ENCODE data around the gene FAM180A.
"Not testable (repeated sequence)": the region's sequence is repeated elsewhere in the genome, so short reads cannot be mapped to it uniquely, and the experiment has no call there.

FAM180A gene

DNA sequence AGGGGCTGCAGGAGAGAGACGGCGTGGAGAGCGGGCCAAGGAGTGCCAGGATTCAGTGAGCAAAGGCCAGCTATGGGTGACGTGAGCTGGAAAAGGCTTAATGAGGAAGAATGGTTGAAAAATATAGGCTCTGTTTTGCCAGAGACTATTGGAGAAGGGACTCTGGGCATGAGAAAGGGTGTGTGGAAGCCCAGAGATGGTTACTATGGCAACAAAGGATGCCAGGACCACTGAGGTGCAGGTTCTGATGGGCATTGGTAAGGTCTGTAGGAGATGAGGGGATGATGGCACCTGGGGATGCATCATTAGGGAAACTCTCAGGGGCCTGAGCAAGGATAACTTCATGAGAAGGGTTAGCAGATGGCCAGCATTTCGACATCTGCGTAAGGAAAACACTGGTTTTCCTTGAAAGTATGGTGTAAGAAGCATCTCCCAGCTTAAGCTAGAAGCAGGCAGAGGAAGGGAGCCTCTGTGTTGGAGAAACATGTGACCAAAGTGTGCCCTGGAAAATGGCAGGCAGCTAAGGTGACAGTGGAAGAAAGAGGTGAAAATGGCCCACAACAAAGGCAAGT, 21.6 kb upstream of the FAM180A start:
- DNase-seq: no peak

DNA sequence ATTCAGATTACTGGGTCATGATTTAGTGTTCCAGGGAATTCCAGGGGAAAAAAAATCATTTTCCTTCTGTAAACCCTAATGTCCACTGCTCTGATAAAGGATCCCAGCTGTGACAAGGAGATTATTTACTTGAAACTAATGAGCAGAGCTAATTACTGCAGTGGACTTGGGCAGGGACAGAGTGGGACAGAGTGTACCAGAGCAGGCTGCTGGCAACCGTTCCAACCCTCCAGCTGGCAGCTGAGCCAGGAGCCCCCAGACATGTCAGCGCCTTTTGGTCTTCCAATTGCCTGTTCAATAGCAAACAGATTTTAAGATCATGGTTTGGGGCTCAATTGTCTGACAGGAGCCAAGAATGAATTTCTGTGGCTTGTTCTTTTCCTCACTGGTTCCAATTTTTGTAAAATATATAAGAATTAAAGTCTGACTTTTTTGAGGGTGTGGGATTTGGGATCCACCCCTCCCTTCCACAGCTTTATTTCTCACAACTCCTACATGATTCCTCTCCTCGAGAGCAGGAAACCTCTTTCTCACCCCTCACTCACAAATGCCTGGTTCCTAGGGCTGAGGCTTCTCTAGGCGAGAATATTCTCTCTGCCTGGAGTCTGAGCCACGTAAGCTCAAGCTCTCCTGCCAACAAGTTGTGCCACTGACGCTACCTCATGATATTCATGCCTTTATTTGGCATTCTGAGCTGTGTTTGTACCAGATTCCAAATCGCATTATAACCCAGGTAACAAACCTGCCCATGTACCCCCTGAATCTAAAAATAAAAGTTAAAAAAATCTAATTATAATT, 20.6 kb upstream of the FAM180A start:
- no peak for DNase-seq

GRCh38 chr7:135768467-135768866, 19.9 kb upstream of the FAM180A start:
- no peak for DNase-seq

- DNase-seq: no peak
These were observed 19.5 kb upstream of the FAM180A start for GRCh38 chr7:135768064-135768463.

GRCh38 chr7:135763261-135763660, 14.6 kb upstream of the FAM180A start:
- no peak for DNase-seq

DNA sequence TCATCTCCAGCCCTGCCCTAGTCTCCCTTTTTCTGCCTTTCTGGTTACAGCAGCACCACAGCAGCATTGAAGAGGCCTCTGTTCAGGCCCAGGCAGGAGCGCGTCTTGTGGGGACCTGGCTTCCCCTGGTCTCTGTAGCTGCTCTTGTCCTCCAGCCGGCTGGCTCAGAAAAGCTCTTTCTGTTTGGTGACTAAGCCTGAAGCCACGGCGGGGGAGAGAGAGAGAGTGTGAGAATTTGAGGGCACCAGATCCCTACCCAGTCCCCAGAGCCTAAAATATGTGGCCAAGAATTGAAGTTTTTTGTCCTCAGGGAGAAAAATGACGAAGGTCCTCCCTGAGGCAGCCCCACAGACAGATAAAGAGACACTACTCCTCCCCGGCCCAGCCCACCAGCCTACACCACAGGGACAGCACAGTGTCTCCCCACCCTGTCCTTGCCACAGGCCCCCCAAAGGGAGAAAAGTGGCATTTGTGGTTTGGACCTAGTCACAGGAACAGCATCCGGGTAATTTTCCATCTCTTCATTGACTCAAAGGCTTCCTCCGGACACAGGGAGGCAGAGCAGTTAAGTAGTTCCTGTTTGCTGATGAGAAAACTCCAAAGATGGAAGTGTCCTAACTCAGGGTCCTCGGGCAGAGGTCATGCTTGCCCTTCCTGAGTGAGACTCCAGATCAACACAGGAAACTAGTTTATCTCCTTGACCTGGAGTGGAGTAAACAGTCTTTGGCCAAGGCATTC, 13.3 kb upstream of the FAM180A start:
- DNase-seq: no peak

GRCh38 chr7:135759532-135759931, 10.9 kb upstream of the FAM180A start:
- no peak for DNase-seq

DNA sequence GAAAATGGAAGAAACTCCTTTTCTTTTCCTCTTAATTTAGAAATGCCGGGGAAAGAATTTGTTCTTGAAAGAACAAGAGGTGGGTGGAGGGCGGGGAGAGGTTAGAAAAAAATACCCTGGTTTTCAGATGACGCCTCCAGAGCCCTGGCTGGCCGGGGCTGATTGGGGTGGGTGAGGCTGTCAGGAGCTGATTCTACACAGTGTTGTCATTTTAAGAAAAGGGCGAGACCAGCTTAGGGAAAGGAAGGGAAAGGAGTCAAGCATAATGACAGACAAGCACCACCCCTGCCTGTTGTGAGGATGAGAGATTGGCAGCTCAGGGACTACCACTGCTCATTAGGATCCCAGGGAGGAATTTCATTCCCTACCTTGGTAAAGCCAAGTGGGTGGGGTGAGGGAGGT, 9.9 kb upstream of the FAM180A start:
- DNase-seq: no peak

DNA sequence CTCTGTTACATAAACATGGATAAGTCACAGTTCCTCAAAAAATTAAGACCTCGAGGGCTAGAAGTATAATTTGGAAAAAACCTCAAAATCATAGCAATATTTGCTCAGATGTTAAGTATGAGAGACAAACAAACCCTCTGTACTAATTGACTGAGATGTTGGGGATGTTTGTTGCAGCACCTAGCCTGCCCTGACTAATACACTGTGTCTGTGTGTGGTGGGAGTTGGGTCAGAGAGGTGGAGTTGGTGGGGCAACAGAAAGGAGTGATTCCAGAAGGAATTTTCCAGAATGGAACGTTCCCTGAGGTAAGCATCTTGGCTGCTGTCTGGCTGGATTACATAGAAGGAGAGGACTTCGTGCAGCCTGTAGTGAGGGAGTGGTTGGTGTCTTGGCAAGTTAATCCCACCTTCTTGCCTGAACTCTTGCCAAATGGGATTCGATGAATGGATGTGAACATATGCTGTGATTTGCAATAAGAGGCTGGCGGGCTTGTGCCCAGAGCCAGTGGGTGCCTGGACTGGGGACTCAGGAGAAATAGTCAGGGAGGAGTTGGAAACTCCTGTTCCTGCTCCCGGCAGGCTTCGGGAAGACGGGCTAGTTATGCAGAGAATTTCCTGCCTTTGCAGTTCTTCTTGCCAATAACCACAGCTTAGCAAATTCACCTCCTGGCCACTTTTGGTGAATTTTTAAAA, 9.3 kb upstream of the FAM180A start:
- DNase-seq: no peak

- DNase-seq: no peak
These were observed 7.6 kb upstream of the FAM180A start for GRCh38 chr7:135756191-135756590.

DNA sequence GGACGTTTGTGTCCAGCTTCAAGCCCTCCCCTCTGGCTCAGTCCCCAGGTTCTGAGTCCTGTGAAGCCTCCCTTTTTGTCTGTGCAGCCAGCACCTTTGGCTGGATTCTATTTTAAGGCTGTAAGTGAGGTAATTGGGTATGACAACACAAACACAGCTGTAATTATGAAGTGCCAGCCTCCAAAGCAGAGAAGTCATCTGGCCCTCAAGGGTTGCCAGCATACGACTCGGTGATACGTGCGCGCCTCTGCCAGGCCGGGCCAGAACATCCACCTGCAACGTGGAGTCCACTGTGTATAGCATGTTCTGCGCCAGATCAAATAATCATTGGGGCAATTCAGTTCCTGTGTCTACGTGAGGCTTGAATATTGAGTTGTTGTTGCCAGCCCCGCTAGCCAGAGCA, 6.7 kb upstream of the FAM180A start:
- no peak for DNase-seq

GRCh38 chr7:135753616-135754413, 5.2 kb upstream of the FAM180A start:
- no peak for DNase-seq

DNA sequence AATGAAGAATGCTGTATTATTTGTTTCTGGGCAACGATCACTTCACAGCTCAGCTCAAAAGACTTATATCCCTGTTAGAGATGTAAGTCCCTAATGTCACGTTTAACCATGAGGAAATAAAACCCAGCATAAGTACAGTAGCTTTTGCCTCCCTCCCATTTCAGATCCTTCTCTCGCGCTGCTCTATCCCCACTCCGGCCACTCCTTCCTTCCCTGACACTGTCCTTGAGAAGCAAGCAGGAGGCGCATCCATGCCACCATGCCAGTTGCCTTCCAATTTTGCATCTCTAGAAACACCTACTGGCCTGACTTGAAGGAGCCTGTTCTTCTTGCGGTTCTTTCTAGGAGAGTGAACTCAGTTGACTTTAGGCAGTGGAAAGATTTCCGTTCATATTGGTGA, 1.2 kb downstream of the FAM180A start:
- DNase-seq: no peak

DNA sequence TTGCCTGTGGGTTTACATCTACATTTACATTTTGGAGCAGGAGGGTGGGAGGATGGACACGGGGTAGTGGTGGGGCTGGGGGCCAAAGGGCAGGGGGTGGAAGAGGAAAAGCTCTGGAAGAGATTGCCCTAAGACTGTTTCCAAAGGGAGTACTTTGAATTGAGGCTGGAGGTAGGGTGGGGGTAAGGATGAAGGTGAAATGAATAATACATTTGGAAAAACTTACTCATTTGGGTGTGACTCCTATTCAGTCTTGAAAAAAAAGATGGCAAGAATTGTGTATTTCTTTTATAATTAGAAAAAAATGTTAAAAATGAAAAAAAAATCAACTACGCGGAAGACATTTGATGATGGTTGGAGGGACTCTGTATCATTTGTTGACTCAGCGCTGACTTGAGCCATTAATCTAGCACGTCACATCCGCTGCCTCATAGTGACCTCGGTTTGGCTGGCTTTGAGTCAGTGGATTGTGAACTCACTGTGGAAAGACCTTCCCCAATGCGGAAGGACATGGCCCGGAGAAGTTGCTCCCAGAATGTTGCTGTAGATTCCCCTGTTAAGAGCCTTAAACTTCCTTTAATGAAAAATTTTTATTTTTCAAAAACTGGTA, 2.8 kb downstream of the FAM180A start:
- no peak for DNase-seq

DNA sequence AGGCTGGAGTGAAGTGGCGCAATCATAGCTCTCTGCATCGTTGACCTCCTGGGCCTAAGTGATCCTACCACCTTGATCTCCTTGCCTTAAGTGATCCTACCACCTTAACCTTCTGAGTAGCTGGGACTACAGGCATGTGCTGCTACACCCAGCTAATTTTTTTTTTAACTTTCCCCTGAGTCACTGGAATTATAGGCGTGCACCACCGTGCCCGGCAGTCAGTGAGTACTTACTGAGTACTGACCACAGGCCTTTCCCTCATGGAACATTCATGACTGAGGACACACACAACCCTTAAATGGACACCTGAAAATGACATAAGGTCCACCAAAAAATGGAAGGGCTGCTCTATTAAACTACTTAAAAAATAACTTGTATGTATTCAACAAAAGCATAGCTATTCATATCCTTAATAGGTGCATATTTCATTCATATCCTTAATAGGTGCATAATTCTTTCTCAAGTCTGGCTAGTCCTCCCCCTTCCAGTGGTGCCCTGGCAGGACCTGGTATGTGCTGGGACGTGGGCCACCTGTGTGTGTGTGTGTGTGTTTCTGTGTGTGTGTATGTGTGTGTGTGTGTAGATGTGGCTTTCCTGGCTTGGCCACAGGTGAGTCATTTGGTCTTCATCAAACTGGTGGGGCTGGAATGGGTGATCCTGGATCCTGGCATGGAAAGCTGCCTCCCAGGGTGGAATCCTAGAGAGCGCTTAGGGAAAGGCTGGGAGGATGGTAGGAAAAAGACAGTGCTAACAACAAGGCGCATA, 3.5 kb downstream of the FAM180A start:
- DNase-seq: no peak

DNA sequence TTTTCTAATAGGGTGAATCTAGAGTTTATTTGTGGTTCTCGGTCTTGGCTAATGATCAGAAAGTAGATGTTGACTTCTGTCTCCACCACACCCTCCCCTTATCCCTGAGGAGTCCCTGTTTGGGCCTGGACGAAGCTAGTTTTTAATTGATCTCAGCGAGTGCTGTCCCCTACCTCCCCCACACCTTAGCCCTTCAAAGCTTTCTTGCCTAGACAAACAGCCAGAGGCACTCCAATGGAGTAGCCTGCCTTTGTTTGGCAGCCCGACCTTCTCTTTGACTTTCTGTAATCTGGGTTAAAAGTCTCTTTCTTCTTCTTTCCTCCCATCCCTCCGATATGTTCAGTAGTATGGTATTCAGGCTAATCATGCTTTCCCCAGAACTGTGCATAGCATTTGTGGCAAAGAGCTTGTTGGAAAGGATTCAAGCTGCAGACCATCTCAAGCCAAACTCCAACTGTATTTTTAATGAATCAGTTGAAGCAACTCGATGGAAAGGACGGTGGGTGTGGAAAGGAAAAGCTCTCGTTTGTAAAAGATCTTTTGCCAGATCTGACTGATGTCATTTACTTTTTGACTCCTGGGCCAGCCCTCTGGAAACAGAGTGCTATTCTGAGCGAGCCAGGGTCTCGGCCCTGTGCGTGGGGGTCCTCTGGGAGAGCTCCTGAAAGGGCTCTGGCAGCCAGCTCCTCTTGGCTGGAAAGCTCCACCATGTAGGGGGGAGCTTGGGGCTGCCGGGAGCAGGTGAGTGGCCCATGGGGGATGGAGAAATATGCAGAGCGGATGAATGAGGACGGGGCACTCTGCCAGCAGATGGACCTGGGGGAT, 4.5 kb downstream of the FAM180A start:
- DNase-seq: no peak

- no peak for DNase-seq
These were observed 6.2 kb downstream of the FAM180A start for GRCh38 chr7:135742371-135742770.

GRCh38 chr7:135741905-135742304, 6.7 kb downstream of the FAM180A start:
- no peak for DNase-seq

DNA sequence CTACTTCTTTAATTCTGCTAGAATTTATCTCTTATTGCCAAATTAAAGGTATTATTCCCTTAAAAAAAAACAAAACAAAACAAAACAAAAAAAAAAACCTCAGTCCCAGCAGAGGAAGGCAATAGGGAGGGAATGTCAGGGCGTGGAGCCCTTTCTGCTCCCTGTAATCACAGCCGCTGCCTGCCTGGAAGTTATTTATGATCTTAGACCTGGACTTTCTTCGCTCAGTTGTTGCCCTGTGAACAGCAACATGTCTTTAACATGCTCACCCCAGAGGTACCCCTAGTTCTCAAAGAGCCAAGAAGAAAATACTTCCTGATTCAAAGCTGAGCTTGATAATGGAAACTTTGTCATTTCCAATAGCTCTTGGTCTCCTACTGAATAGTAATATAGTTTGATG, 7.7 kb downstream of the FAM180A start:
- DNase-seq: no peak

- not testable (repeated sequence) for DNase-seq
These were observed 11.3 kb downstream of the FAM180A start for GRCh38 chr7:135737306-135737647.

Measured in activated T-cell treated with anti-CD3 and anti-CD28 coated beads, Interleukin-2, amount 50 U/mL, for 1 hour (primary cell).